Measurements from ENCODE around the gene SCUBE3. TPM values are rescaled to one million over a fixed set of nuclear protein-coding genes. Genes with fewer than 3 reads are reported as not detected.

Gene SCUBE3
- total and polyA plus RNA-seq, 3 experiments from 2014 or later, result 0.07 to 0.18 (median 0.07) TPM

GRCh38 chr6:35192301-35192860 lies 21.4 kb upstream of the SCUBE3 start:
- no peaks in the 10 kb centered on the region for H3K4me1 ChIP-seq (ENCODE audit: insufficient read depth, low read length)
- ChIA-PET POLR2A (no interaction called here), CTCF (no interaction called here)
- H3K4me3 ChIP-seq (ENCODE audit: low read length), result no peak overlapping the region
- Mint-ChIP-seq H3K4me1 (peaks cover 21 to 36% (median 22%) of the 10 kb centered on the region in 3 donors), H3K36me3 (no peaks in the 10 kb centered on the region), H3K4me3 (peak overlapping the region in 5 of 7 donors; percentile 9 to 52 (median 42)), H3K27me3 (peaks cover 8 to 22% of the 10 kb centered on the region in 2 donors), H3K9me3 (no peaks in the 10 kb centered on the region), H3K27ac (peak overlapping the region; percentile 35 to 93 (median 76))
- H3K36me3 ChIP-seq (ENCODE audit: insufficient read depth, low read length), result no peaks in the 10 kb centered on the region
- no peaks in the 10 kb centered on the region for H3K27me3 ChIP-seq (ENCODE audit: insufficient read depth, low read length, poor library complexity, severe bottlenecking)
- no peak for DNase-seq
- H3K27ac ChIP-seq (ENCODE audit: low read depth, low read length), result no peak overlapping the region
- no peaks in the 10 kb centered on the region for H3K9me3 ChIP-seq (ENCODE audit: low read length)

GRCh38 chr6:35194390-35194789 lies 19.4 kb upstream of the SCUBE3 start:
- Mint-ChIP-seq H3K4me1 (peaks cover 21 to 36% (median 22%) of the 10 kb centered on the region in 3 donors), H3K9me3 (peaks cover 0 to 6% (median 0%) of the 10 kb centered on the region in 5 donors), H3K4me3 (no peak overlapping the region), H3K27me3 (peaks cover 12 to 24% of the 10 kb centered on the region in 2 donors), H3K27ac (peak overlapping the region in 6 of 8 donors; percentile 13 to 90 (median 70)), H3K36me3 (peaks cover 0 to 1% (median under 1%) of the 10 kb centered on the region in 3 donors)
- Histone ChIP-seq H3K36me3 (ENCODE audit: insufficient read depth, low read length) (no peaks in the 10 kb centered on the region), H3K27me3 (ENCODE audit: insufficient read depth, low read length, poor library complexity, severe bottlenecking) (peaks cover 5% of the 10 kb centered on the region), H3K4me3 (ENCODE audit: low read length) (no peak overlapping the region), H3K9me3 (ENCODE audit: low read length) (no peaks in the 10 kb centered on the region), H3K27ac (ENCODE audit: low read depth, low read length) (no peak overlapping the region), H3K4me1 (ENCODE audit: insufficient read depth, low read length) (no peaks in the 10 kb centered on the region)
- POLR2A ChIA-PET, result no interaction called here
- DNase-seq, result no peak
- CTCF ChIA-PET, result interaction anchor here (2.6 kb wide), 1 partner anchor 11 kb away, joined by 9 read pairs; no protein-coding TSS in a partner anchor

GRCh38 chr6:35195120-35195780 lies 18.5 kb upstream of the SCUBE3 start:
- no peaks in the 10 kb centered on the region for H3K36me3 ChIP-seq (ENCODE audit: insufficient read depth, low read length)
- ChIA-PET CTCF (interaction anchor here (2.6 kb wide), 1 partner anchor 10 kb away, joined by 9 read pairs; no protein-coding TSS in a partner anchor), POLR2A (no interaction called here)
- no peaks in the 10 kb centered on the region for H3K4me1 ChIP-seq (ENCODE audit: insufficient read depth, low read length)
- no peaks in the 10 kb centered on the region for H3K9me3 ChIP-seq (ENCODE audit: low read length)
- peaks cover 0 to 6% (median 0%) of the 10 kb centered on the region in 5 donors for H3K9me3 Mint-ChIP-seq
- H3K4me1 Mint-ChIP-seq, result peaks cover 21 to 36% (median 22%) of the 10 kb centered on the region in 3 donors
- no peak overlapping the region for H3K27ac Mint-ChIP-seq
- H3K27me3 Mint-ChIP-seq, result peaks cover 11 to 33% of the 10 kb centered on the region in 2 donors
- no peak overlapping the region for H3K27ac ChIP-seq (ENCODE audit: low read depth, low read length)
- DNase-seq, result no peak
- peaks cover 5% of the 10 kb centered on the region for H3K27me3 ChIP-seq (ENCODE audit: insufficient read depth, low read length, poor library complexity, severe bottlenecking)
- no peak overlapping the region for H3K4me3 ChIP-seq (ENCODE audit: low read length)
- no peak overlapping the region for H3K4me3 Mint-ChIP-seq
- peaks cover 0 to 4% (median 1%) of the 10 kb centered on the region in 3 donors for H3K36me3 Mint-ChIP-seq

GRCh38 chr6:35197196-35197595 lies 16.6 kb upstream of the SCUBE3 start:
- Mint-ChIP-seq H3K9me3 (peaks cover 0 to 6% (median 0%) of the 10 kb centered on the region in 5 donors), H3K27me3 (peaks cover 11 to 46% of the 10 kb centered on the region in 2 donors), H3K36me3 (peaks cover 0 to 4% (median 1%) of the 10 kb centered on the region in 3 donors), H3K27ac (peak overlapping the region in 1 of 8 donors; percentile 5), H3K4me1 (peaks cover 11 to 19% (median 14%) of the 10 kb centered on the region in 3 donors), H3K4me3 (no peak overlapping the region)
- ChIA-PET CTCF (no interaction called here), POLR2A (no interaction called here)
- Histone ChIP-seq H3K4me1 (ENCODE audit: insufficient read depth, low read length) (no peaks in the 10 kb centered on the region), H3K27me3 (ENCODE audit: insufficient read depth, low read length, poor library complexity, severe bottlenecking) (peaks cover 5% of the 10 kb centered on the region), H3K4me3 (ENCODE audit: low read length) (no peak overlapping the region), H3K9me3 (ENCODE audit: low read length) (no peaks in the 10 kb centered on the region), H3K27ac (ENCODE audit: low read depth, low read length) (no peak overlapping the region), H3K36me3 (ENCODE audit: insufficient read depth, low read length) (no peaks in the 10 kb centered on the region)
- DNase-seq, result no peak

- H3K4me1 Mint-ChIP-seq, result no peaks in the 10 kb centered on the region
- no peak overlapping the region for H3K4me3 ChIP-seq (ENCODE audit: low read length)
These were observed 13.9 kb upstream of the SCUBE3 start for GRCh38 chr6:35199866-35200265.

GRCh38 chr6:35202066-35202546 lies 11.7 kb upstream of the SCUBE3 start:
- no peak for DNase-seq
- Mint-ChIP-seq H3K4me1 (no peaks in the 10 kb centered on the region), H3K9me3 (peaks cover 0 to 6% (median 0%) of the 10 kb centered on the region in 5 donors), H3K27me3 (peaks cover 24 to 75% of the 10 kb centered on the region in 2 donors), H3K4me3 (no peak overlapping the region), H3K27ac (no peak overlapping the region), H3K36me3 (peaks cover 0 to 4% (median 1%) of the 10 kb centered on the region in 3 donors)
- H3K4me3 ChIP-seq (ENCODE audit: low read length), result no peak overlapping the region
- H3K27me3 ChIP-seq (ENCODE audit: insufficient read depth, low read length, poor library complexity, severe bottlenecking), result peaks cover 5% of the 10 kb centered on the region
- POLR2A ChIA-PET, result no interaction called here
- H3K36me3 ChIP-seq (ENCODE audit: insufficient read depth, low read length), result no peaks in the 10 kb centered on the region
- no peak overlapping the region for H3K27ac ChIP-seq (ENCODE audit: low read depth, low read length)
- CTCF ChIA-PET, result interaction anchor here (1.7 kb wide), 1 partner anchor 39 kb away, joined by 4 read pairs; no protein-coding TSS in a partner anchor
- H3K4me1 ChIP-seq (ENCODE audit: insufficient read depth, low read length), result no peaks in the 10 kb centered on the region
- H3K9me3 ChIP-seq (ENCODE audit: low read length), result no peaks in the 10 kb centered on the region

More at GRCh38 chr6:35199866-35200265, 13.9 kb upstream of the SCUBE3 start:
- Mint-ChIP-seq H3K27me3 (peaks cover 16 to 65% of the 10 kb centered on the region in 2 donors), H3K4me3 (no peak overlapping the region), H3K36me3 (peaks cover 0 to 4% (median 1%) of the 10 kb centered on the region in 3 donors), H3K27ac (peak overlapping the region in 1 of 8 donors; percentile 44), H3K9me3 (peaks cover 0 to 6% (median 0%) of the 10 kb centered on the region in 5 donors)
- H3K4me1 ChIP-seq (ENCODE audit: insufficient read depth, low read length), result no peaks in the 10 kb centered on the region
- no peak overlapping the region for H3K27ac ChIP-seq (ENCODE audit: low read depth, low read length)
- H3K27me3 ChIP-seq (ENCODE audit: insufficient read depth, low read length, poor library complexity, severe bottlenecking), result peaks cover 5% of the 10 kb centered on the region
- ChIA-PET POLR2A (no interaction called here), CTCF (interaction anchor here (1.2 kb wide), 1 partner anchor 53 kb away, joined by 3 read pairs; no protein-coding TSS in a partner anchor)
- H3K9me3 ChIP-seq (ENCODE audit: low read length), result no peaks in the 10 kb centered on the region
- H3K36me3 ChIP-seq (ENCODE audit: insufficient read depth, low read length), result no peaks in the 10 kb centered on the region
- DNase-seq, result no peak

- no peaks in the 10 kb centered on the region for H3K9me3 ChIP-seq (ENCODE audit: low read length)
- no peaks in the 10 kb centered on the region for H3K36me3 ChIP-seq (ENCODE audit: insufficient read depth, low read length)
- Mint-ChIP-seq H3K27me3 (peaks cover 28 to 76% of the 10 kb centered on the region in 2 donors), H3K9me3 (no peaks in the 10 kb centered on the region), H3K27ac (no peak overlapping the region), H3K36me3 (peaks cover 0 to 4% (median 1%) of the 10 kb centered on the region in 3 donors), H3K4me3 (no peak overlapping the region), H3K4me1 (no peaks in the 10 kb centered on the region)
- POLR2A ChIA-PET, result no interaction called here
- H3K27me3 ChIP-seq (ENCODE audit: insufficient read depth, low read length, poor library complexity, severe bottlenecking), result peaks cover 13% of the 10 kb centered on the region
- no peak overlapping the region for H3K4me3 ChIP-seq (ENCODE audit: low read length)
- no peak for DNase-seq
- H3K4me1 ChIP-seq (ENCODE audit: insufficient read depth, low read length), result no peaks in the 10 kb centered on the region
- CTCF ChIA-PET, result interaction anchor here (1.7 to 1.9 kb wide), 2 partner anchors 38 to 55 kb away, joined by 4 read pairs; no protein-coding TSS in a partner anchor
- no peak overlapping the region for H3K27ac ChIP-seq (ENCODE audit: low read depth, low read length)
These were observed 10.5 kb upstream of the SCUBE3 start for GRCh38 chr6:35203152-35203670.

- Histone ChIP-seq H3K36me3 (ENCODE audit: insufficient read depth, low read length) (no peaks in the 10 kb centered on the region), H3K4me3 (ENCODE audit: low read length) (no peak overlapping the region), H3K4me1 (ENCODE audit: insufficient read depth, low read length) (no peaks in the 10 kb centered on the region), H3K27ac (ENCODE audit: low read depth, low read length) (no peak overlapping the region), H3K27me3 (ENCODE audit: insufficient read depth, low read length, poor library complexity, severe bottlenecking) (peaks cover 9% of the 10 kb centered on the region), H3K9me3 (ENCODE audit: low read length) (no peaks in the 10 kb centered on the region)
- Mint-ChIP-seq H3K4me3 (no peak overlapping the region), H3K27ac (no peak overlapping the region), H3K36me3 (peaks cover 0 to 4% (median 0%) of the 10 kb centered on the region in 3 donors), H3K4me1 (no peaks in the 10 kb centered on the region), H3K9me3 (no peaks in the 10 kb centered on the region), H3K27me3 (peaks cover 26 to 78% of the 10 kb centered on the region in 2 donors)
- no peak for DNase-seq
- ChIA-PET POLR2A (no interaction called here), CTCF (interaction anchor here (1.7 to 1.9 kb wide), 2 partner anchors 37 to 56 kb away, joined by 4 read pairs; no protein-coding TSS in a partner anchor)
These were observed 10.1 kb upstream of the SCUBE3 start for GRCh38 chr6:35203680-35204079.

All from CD8-positive, alpha-beta memory T cell (primary cell).